H1 (cell line): Measurements from ENCODE around the gene DHX34. TPM values are rescaled to one million over a fixed set of nuclear protein-coding genes. Genes with fewer than 3 reads are reported as not detected.

Source experiments
- EP300 ChIP-seq, 2 experiments: IDR thresholded peaks; 1 replicate in 1 of 2; 2 replicates in 1 of 2; pipeline ENCODE4 v1.6.1; 2011 to 2012; ENCODE audit warnings: low read depth in 2 of 2, low read length in 2 of 2, mild to moderate bottlenecking in 2 of 2, borderline replicate concordance in 1 of 2, inconsistent platforms in 1 of 2, moderate library complexity in 1 of 2
- SIX5 ChIP-seq: IDR thresholded peaks from 2 replicates; pipeline ENCODE4 v1.6.1; 2011; ENCODE audit warnings: mild to moderate bottlenecking, low read depth, low read length
- polyA plus RNA-seq, 7 experiments: library from polyadenylated mRNA; depleted of rRNA in 3 of 7; stranded (reverse) in 5 of 7; unstranded in 2 of 7; fragments of >200 nt in 5 of 7; fragments of 200-250 nt in 2 of 7; gene quantifications; 1 replicate in 5 of 7; 2 replicates in 1 of 7; 4 replicates in 1 of 7; pipeline versions ENCODE4 v1.2.1 to v1.2.3, GENCODE V29; 2011 to 2013; ENCODE audit warnings: missing spikeins in 2 of 7, mixed read lengths in 2 of 7
- total RNA-seq: library from RNA; stranded (reverse); fragmentation: NEBNext Ultra II Directional; extraction: Animal tissue kit (Norgen Biotek cat#: 25700); gene quantifications from 2 replicates; pipeline ENCODE4 v1.2.1, GENCODE V29; 2021

The DHX34 gene
- total and polyA plus RNA-seq, 2 of the 8 experiments (the other 6 are each of a cell fraction or from before 2014, with no cell fraction given), result 17.5 to 24.3 TPM

DNA sequence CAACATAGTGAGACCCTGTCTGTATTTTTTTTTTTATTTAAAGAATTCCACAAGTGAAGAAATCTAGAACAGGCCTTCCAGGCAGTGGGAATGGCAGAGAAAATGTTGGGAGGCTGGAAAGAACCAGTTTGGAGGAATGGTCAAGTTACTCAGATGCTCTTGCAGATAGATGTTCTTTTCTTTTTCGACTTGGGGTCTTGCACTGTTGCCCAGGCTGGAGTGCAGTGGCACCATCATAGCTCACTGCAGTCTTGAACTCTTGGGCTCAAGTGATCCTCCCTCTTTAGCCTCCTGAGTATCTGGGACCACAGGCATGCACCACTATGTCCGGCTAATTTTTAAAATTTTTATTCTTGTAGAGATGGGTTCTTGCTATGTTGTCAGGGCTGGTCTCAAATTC lies 38.8 kb upstream of the DHX34 start (continued):
- TF ChIP-seq SIX5 (no peak), EP300 (IDR thresholded peaks at IDR 0.05; ENCODE audit: borderline replicate concordance in 1 of 2, low read depth in 2 of 2, low read length in 2 of 2) (no peak)
- TF ChIP-seq, all 59 proteins: peak for 0
